BJ (cell line): ENCODE results near the gene JAKMIP1. TPM values are rescaled to one million over a fixed set of nuclear protein-coding genes. Genes with fewer than 3 reads are reported as not detected.

Source experiments
- CTCF ChIA-PET: fragments of 350-600 bp; formaldehyde crosslinking; extraction: SDS; loops from one replicate; lab custom pipeline; 2021; ENCODE audit warnings: antibody characterized with exemption, inconsistent platforms; lab: Yijun Ruan, JAX
- POLR2A ChIA-PET: fragments of 300-600 bp; sonication (Branson Sonifier 250); formaldehyde crosslinking; extraction: SDS; loops from one replicate; lab custom pipeline; 2021; ENCODE audit warnings: antibody characterized with exemption; lab: Charles Lee
- DNase-seq: peaks from one replicate; pipeline ENCODE4 v3.0.0-alpha.2; 2011; ENCODE audit warnings: low read depth
- H3K27me3 ChIP-seq: 2 replicates; pipeline ENCODE4 v1.6.0; 2011; ENCODE audit warnings: low read length; ENCODE audit not compliant: control insufficient read depth, insufficient read depth
- H3K36me3 ChIP-seq: 2 replicates; pipeline ENCODE4 v1.5.1; 2011; ENCODE audit warnings: low read length; ENCODE audit not compliant: control insufficient read depth, insufficient read depth
- H3K4me3 ChIP-seq: 2 replicates; pipeline ENCODE4 v1.5.1; 2011; ENCODE audit warnings: low read depth, mild to moderate bottlenecking, control low read depth, low read length
- CTCF ChIP-seq: IDR thresholded peaks from 2 replicates; pipeline ENCODE4 v1.5.1; 2011; ENCODE audit warnings: low read depth, mild to moderate bottlenecking, control low read depth, inconsistent platforms, low read length, moderate library complexity; ENCODE audit not compliant: insufficient read depth
- polyA plus RNA-seq: library from polyadenylated mRNA; depleted of rRNA; stranded (reverse); fragments of >200 nt; gene quantifications from 2 replicates; pipeline ENCODE4 v1.2.3, GENCODE V29; 2011

Gene JAKMIP1
- polyA plus RNA-seq, 1 experiment = not detected

GRCh38 chr4:6044805-6045204, 155.5 kb downstream of the JAKMIP1 start:
- DNase-seq = no peak
- CTCF ChIA-PET = no interaction called here
- Histone ChIP-seq H3K4me3 (no peak overlapping the region), H3K36me3 (no peaks in the 10 kb centered on the region), H3K27me3 (no peaks in the 10 kb centered on the region)
- TF ChIP-seq CTCF = no peak
- POLR2A ChIA-PET = no interaction called here

- CTCF ChIA-PET = no interaction called here
- POLR2A ChIA-PET = no interaction called here
- no peak for DNase-seq
- H3K36me3 ChIP-seq = no peaks in the 10 kb centered on the region
- TF ChIP-seq CTCF = no peak
- H3K4me3 ChIP-seq = no peak overlapping the region
- no peaks in the 10 kb centered on the region for H3K27me3 ChIP-seq
Measured at GRCh38 chr4:6044276-6044675, 156.1 kb downstream of the JAKMIP1 start.

- no peak for TF ChIP-seq CTCF
- Histone ChIP-seq H3K4me3 (no peak overlapping the region), H3K36me3 (no peaks in the 10 kb centered on the region), H3K27me3 (no peaks in the 10 kb centered on the region)
- CTCF ChIA-PET = no interaction called here
- DNase-seq = no peak
- POLR2A ChIA-PET = no interaction called here
Measured at GRCh38 chr4:6043843-6044242, 156.5 kb downstream of the JAKMIP1 start.

GRCh38 chr4:6043188-6043587, 157.2 kb downstream of the JAKMIP1 start:
- Histone ChIP-seq H3K4me3 (no peak overlapping the region), H3K27me3 (no peaks in the 10 kb centered on the region), H3K36me3 (no peaks in the 10 kb centered on the region)
- DNase-seq = no peak
- ChIA-PET CTCF (no interaction called here), POLR2A (no interaction called here)
- no peak for TF ChIP-seq CTCF

- POLR2A ChIA-PET = no interaction called here
- TF ChIP-seq CTCF = no peak
- H3K4me3 ChIP-seq = no peak overlapping the region
- H3K36me3 ChIP-seq = no peaks in the 10 kb centered on the region
- no peak for DNase-seq
- CTCF ChIA-PET = no interaction called here
- H3K27me3 ChIP-seq = no peaks in the 10 kb centered on the region
Measured at GRCh38 chr4:6042293-6043063, 157.9 kb downstream of the JAKMIP1 start.
